ENCODE data around the gene NAAA.

- TF ChIP-seq CTCF (conservative IDR thresholded peaks at IDR 0.05; ENCODE audit: low read depth, low read length), result no peak
- no peak for TF ChIP-seq RFX5 (IDR thresholded peaks at IDR 0.05; ENCODE audit: low read depth, low read length)
- no peak for TF ChIP-seq USF2 (IDR thresholded peaks at IDR 0.05; ENCODE audit: low read depth, low read length)
- TF ChIP-seq RCOR1 (IDR thresholded peaks at IDR 0.05; ENCODE audit: insufficient replicate concordance, low read length), result no peak
- no peak for TF ChIP-seq ELK1 (IDR thresholded peaks at IDR 0.05; ENCODE audit: borderline replicate concordance, low read depth, low read length)
- TF ChIP-seq POLR2A (IDR thresholded peaks at IDR 0.05; ENCODE audit: low read depth, low read length), result no peak
- no peak for TF ChIP-seq RAD21 (IDR thresholded peaks at IDR 0.05; ENCODE audit: low read length)
- no peak for TF ChIP-seq CEBPB (IDR thresholded peaks at IDR 0.05; ENCODE audit: low read depth, low read length)
- no peak for TF ChIP-seq CHD1 (IDR thresholded peaks at IDR 0.05; ENCODE audit: low read depth, low read length)
- no peak for TF ChIP-seq MAFK (IDR thresholded peaks at IDR 0.05; ENCODE audit: low read depth, low read length)
- TF ChIP-seq FOS (IDR thresholded peaks at IDR 0.05; ENCODE audit: low read depth, low read length), result no peak
- no peak for TF ChIP-seq MXI1 (IDR thresholded peaks at IDR 0.05; ENCODE audit: borderline replicate concordance, low read depth, low read length)
- no peak for TF ChIP-seq BHLHE40 (IDR thresholded peaks at IDR 0.05; ENCODE audit: low read depth, low read length)
- TF ChIP-seq SMC3 (IDR thresholded peaks at IDR 0.05; ENCODE audit: low read depth, low read length), result no peak
Measured at GRCh38 chr4:75920327-75920726, 20.5 kb downstream of the NAAA start.

Data from IMR-90 (cell line).